Epidermal melanocyte (primary cell): ENCODE measurements around the gene NCEH1.
"Not testable (repeated sequence)": the region's sequence is repeated elsewhere in the genome, so short reads cannot be mapped to it uniquely, and the experiment has no call there.

ENCODE experiments used
- DNase-seq: peaks from one replicate; pipeline ENCODE4 v3.0.0; 2011; ENCODE audit warnings: low spot score; ENCODE audit not compliant: insufficient read length

The NCEH1 gene

DNA sequence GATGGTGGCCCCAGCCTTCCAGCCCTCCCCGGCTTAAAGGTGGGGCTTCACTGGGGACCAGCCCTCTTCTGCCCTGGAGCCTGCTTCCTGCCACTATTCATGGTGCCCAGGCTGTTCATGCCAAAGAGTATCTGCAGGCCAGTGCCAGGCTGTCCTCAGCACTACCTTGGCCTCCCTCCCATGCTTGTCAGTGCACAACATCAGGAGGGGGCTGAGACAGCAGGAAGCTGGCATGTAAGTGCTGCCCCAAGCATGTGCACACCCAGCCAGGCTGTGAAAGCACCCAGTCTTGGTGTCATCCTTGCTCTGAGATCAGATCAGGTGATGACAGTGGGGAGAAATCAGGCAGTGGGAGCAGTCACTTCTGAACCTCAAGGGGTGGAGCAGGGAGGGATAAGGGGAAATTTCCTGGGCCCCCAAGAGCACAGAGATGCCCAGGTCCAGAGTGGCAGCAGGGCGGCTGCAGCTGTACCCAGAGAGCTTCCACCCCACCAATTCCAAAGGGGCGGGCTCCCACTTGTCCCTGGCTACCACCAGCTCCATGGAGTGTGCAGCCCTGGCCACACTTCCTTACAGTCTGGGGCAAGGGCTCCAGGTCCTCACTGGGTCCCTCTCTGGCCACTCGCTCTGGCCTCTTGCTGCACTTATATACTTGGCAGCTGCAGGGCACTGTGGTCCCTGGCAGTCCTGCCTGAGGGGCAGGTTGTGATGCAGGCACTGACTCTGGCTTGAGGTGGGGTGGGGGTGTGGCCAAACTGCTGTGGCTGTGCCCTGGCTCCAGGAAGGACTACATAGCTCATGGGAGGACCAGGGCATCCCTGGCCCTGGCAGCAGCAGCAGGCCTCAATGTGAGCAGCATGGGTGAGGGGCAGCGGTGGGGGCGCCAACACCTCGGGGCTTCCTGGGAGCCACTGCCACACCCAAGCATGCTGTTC lies 96.3 kb downstream of the NCEH1 start:
- DNase-seq, result no peak

DNA sequence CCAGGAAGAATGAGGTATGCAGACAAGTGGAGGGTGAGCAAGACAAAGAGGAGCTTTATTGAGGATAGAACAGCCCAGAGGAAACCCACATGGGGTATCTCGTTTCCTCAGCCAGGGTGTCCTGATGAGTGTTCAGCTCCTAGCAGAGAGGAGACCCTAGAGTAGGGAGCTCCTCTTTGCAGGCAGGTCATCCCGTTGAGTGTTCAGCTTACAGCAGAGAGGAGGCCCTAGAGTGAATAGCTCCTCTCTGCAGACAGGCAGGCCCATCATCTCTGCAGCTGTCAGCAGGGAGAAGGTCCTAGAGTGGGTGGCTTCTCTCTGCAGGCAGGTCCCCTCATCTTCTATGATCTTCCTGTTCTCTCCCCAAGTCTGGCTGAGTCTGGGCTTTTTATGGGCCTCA lies 97.0 kb downstream of the NCEH1 start:
- no peak for DNase-seq

DNA sequence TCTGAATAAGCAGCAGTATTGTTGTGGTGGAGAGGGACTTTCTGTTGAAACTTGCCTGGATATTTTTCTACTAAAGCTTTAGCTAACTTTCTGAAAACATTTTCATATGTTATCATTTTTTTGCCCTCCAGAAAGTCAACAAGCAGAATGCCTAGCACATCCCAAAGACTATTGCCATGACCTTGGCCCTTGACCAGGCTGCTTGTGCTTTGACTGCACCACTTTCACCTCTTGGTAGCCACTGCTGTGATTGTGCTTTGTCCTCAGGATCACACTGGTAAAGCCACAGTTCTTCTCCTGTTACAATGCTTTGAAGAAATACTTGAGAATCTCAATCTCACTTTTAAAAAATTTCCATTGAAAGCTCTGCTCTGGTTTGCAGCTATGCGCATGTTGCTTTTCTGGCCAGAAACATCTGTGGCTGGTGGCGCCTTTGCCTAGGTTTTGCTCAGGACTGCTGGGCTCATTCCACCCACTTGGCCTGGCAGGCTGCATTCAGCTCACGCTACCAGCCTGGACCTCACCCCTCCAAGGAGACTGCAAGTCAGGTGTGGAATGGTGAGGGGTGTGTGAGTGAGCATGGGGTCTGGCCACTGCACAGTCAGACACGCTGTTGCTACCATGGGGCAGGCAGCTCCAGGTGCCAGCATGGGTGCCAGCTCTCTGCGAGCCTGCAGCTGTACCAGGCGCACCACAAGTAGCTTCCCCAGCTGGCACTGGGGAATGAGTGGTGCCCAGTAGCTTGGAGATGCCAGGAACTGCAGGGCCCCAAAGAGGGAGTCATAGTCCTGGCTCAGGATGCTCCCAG lies 97.8 kb downstream of the NCEH1 start:
- no peak for DNase-seq

DNA sequence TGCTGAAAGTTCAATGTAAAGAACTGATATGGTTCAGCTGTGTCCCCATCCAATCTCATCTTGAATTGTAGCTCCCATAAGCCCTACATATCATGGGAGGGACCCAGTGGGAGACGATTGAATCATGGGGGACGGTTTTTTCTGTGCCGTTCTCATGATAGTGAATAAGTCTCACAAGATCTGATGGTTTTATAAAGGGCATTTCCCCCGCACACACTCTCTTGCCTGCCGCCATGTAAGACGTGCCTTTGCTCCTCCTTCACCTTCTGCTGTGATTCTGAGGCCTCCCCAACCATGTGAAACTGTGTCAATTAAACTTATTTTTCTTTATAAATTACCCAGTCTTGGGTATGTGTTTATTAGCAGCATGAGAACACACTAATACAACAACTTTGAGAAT lies 101.1 kb downstream of the NCEH1 start:
- DNase-seq, result no peak

DNA sequence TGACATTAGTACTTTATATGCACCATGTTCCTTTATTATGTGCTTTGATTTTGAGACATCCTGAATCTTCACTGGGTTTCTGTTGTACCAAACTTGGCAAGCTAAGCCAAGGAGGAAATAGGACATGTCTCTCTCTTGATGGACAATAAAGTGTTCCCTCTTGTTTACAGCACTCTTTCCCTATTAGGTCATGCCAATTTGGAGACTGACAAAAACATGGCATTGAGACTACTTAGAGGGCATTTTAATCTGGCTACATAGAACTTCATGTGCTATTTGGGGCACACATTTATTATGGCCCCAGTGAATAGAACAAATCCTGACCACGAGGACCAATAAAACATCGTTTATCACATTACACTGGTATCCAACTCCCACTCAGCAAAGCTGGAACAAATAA lies 102.3 kb downstream of the NCEH1 start:
- DNase-seq, result no peak

DNA sequence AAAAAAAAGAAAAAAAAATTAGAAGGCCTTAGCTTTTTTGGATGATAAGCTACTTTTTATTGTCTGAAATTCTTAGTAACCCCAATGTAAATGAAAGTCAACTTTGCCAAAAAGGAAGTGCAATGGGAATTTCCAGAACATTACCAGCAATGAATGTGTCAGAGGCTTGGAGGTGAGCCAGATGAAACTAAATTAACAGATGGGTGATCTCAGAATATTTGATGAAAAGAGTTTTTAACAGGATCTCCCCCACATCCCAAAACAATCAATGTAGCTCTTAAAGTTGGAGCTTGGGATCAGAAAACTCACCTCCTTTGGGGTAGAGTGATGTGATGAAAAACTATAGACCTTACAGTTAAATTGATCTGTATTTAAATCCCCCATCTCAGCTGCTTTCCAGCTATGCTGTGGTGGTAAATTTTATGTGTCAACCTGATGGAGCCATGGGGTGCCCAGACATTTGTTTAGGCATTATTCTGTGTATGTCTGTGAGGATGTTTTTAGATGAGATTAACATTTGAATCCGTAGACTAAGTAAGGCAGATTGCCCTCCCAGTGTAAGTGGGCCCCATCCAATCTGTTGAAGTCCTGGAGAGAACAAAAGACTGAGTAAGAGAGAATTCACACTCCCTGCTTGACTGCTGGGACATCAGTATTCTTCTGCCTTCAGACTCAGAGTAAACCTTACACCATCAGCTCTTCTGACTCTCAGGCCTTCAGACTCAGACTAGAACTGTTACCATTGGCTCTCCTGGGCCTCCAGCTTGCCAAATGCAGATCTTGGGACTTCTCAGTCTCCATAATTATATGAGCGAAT lies 103.4 kb downstream of the NCEH1 start:
- DNase-seq, result no peak

DNA sequence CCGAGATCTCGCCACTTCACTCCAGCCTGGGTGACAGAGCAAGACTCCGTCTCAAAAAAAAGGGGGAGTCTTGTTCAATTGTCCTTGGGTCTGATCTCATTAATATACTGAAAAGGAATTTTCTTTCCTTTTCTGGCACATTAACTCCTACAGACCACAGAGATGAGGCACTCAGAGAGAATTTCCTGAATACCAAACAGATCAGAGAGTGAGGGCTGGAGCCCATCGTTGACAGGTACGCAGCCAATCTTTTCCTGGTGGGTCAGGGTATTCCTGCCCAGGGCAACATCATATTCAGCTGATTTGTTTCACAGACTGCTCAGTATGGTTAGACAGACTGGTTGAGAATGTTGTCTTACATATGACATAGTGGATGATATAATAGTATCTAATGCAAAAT lies 104.8 kb downstream of the NCEH1 start:
- no peak for DNase-seq

DNA sequence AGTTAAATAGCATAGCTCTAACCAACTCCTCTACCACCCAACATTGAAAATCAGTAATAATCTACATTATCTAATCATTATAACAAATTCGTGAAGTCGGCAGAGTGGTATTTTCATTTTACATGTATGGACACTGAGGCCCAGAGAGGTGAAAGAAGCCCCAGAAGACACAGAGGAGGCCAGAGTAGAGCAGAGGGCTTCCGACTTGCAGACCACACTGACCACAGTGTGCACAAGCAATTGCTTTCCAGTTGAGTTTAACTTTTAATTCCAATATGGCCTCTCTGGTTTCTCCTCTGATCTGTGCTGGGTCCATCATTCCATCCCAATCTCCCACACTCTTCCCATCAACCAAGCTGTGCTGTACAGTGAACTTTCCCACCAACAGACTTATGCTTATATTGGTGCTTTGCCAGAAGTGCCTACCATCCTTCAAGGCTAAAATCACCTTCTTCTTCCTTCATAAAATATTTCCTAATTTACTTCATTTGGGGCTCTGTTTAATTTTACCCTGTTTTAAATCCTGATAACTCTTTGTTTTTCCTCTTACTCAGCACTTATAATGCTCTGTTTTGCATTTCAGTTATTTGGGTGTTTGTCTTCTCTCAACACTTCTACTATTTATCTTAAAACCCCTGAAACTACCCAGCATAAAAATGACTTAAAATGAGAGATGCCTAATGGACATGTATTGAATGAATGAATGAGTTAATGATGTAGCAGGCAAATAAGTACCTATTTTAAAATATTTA lies 105.8 kb downstream of the NCEH1 start:
- no peak for DNase-seq

DNA sequence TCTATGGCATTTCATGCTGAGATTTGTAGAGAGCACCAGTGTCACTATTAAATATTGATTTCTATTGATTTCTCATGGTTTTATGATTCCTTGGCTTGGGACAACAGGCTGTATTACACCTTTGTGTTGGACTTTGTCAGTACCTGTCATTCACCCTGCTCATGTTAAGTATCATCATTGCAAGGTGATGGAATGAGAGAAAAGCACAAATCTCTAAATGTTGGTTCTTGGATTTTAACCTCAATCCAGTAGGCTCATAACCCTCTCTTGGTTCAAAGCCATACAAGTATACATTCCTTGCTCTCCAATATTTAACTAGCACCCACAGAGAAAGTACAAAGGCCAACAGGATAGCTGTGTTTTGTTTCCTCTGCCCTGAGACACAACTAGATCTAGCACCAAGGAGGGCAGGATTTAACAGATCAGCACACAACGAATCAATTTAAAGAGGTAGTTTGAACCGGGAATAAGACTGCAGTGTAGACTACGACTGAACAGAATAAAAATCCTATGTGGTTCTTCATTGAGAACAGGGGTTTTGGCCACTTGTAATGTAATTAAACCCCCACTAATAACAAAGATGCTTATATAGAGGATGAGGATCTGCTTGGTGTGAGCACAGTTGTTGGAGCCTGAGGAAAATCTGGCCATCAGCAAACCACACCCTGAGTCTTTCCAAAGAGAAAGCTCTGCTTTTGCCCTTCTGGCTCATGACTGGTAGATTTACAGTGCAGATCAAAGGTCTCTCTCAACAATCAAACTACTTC lies 109.6 kb downstream of the NCEH1 start:
- no peak for DNase-seq

DNA sequence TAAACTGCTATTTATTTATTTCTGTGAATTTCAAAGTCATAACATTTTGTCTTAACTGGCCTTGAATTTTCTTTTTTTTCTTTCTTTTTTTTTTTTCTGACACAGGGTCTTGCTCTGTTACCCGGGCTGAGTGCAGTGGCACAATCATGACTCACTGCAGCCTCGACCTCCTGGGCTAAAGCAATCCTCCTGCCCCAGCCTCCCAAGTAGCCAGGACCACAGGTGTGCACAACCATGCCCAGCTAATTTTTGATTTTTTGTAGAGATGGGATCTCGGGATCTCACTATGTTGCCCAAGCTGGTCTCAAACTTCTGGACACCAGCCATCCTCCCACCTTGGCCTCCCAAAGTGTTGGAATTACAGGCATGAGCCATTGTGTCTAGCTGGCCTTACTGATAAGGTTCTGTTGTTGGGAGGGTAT lies 110.2 kb downstream of the NCEH1 start:
- DNase-seq, result no peak

DNA sequence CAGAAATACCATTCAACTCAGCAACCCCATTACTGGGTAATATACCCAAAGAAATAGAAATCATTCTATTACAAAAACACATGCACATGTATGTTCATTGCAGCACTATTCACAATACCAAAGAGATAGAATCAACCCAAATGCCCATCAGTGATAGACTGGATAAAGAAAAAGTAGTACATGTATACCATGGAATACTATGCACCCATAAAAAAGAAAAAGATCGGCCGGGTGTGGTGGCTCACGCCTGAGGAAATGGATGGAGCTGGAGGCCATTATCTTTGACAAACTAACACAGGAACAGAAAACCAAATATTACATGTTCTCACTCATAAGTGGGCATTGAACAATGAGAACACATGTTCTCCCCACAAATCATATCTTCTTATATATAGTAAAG lies 112.0 kb downstream of the NCEH1 start:
- DNase-seq, result no peak

DNA sequence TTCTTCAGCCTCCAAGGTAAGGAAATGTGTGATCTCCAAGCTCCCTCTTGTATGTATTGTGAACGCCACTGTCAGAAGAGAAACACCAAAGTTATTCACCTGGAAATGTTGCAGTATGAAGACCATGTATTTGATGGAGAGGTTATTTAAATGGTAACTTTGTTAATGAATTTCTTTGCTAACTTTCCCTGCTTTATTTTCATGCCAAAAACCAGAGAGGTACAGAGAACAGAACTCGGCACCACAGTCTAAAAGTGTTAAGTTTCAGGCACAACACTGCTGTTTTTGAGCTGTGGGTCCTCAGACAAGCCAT lies 114.5 kb downstream of the NCEH1 start:
- DNase-seq, result no peak

DNA sequence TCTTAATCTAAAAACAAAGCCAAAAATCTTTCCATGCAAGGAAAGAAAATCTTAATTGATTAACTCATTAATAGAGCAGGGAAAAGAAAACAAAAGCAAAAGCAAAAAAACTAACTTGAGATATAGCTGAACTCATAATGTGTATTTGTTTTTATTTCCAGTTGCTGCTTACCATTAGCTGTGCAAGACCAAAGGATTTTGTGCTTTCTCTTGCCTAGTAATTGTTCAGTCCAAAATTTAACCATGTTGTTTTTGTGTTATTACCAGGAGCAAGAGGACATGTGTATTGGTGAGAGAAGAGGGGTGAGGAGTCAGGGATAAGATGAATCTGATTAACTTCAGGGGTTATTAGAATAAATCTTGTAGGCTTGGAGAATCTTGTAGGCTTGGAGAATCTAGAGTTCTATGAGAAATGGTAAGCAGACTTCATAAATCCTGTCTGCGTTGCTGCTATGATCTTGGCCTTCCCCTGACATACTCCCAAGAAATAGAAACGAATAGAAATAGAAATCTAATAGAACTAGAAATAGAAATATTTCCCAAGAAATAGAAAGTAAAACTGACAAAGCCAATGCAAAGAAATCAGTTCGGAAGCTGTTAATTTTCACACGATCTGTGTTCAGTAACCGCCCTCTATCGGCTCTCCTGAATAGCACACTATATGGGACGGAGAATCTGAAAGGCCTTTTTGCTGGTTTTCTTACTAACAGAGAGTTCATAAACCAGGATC lies 115.0 kb downstream of the NCEH1 start:
- peak; percentile 43 for DNase-seq

DNA sequence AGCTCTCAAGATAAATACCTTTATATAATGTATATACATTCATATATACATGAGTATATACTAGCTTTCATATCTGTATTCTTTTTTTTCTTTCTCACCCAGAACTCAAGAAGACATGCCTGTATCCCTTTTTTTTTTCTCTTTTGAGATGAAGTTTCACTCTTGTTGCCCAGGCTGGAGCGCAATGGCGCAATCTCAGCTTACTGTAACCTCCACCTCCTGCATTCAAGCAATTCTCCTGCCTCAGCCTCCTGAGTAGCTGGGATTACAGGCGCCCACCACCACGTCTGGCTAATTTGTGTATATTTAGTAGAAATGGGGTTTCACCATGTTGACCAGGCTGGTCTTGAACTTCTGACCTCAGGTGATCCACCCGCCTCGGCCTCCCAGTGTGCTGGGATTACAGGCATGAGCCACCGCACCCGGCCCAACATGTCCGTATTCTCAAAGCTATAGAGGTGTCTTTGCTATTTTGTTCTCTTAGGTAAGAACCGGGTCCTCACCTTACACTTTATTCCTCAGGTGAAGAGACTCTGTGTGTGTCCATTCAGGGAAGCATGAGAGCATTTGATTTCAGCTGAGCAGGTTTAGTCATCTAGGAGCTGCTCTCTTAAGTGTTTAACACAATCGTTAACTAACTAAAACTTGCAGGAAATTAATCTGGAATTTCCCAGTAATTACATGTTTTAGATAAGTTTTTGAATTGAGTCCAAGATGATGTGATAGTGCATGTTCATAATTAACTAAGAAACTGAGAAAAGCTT lies 115.8 kb downstream of the NCEH1 start:
- DNase-seq, result not testable (repeated sequence)

DNA sequence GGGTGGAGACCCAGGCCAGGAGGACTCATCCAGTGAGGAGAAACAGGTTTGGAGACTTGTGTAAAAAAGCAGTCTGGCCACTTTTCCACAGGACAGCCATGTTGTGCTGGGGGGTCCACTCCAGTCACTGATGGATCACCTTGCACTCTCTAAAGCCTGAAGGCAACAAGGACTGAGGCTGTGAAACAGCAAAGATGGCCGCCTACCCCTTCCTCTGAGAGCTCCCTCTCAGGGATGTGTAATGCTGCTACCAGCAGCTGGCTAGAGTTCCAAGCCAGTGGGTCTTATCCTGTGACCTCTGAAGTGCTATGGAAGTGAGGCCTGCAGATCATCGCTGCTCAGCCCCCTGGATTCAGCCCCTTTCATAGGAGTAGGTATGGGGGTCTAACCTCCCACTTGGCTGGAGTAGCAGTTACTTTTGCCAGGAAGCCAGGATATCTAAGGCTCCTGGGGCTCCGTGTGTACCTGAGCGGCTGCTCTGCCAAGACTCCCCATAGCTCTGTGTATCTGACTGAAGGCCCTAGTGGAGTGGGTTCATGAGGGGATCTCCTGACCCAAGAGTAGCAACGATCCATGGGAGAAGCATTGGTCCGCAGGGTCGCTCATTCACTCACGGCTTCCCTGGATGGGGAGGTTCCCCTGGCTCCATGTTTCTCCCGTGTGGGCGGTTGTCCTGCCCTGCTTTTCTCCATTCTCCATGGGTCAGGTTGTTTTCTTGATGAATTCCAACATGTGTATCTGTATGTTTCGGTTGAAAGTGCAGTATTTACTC lies 117.8 kb downstream of the NCEH1 start:
- DNase-seq, result no peak

DNA sequence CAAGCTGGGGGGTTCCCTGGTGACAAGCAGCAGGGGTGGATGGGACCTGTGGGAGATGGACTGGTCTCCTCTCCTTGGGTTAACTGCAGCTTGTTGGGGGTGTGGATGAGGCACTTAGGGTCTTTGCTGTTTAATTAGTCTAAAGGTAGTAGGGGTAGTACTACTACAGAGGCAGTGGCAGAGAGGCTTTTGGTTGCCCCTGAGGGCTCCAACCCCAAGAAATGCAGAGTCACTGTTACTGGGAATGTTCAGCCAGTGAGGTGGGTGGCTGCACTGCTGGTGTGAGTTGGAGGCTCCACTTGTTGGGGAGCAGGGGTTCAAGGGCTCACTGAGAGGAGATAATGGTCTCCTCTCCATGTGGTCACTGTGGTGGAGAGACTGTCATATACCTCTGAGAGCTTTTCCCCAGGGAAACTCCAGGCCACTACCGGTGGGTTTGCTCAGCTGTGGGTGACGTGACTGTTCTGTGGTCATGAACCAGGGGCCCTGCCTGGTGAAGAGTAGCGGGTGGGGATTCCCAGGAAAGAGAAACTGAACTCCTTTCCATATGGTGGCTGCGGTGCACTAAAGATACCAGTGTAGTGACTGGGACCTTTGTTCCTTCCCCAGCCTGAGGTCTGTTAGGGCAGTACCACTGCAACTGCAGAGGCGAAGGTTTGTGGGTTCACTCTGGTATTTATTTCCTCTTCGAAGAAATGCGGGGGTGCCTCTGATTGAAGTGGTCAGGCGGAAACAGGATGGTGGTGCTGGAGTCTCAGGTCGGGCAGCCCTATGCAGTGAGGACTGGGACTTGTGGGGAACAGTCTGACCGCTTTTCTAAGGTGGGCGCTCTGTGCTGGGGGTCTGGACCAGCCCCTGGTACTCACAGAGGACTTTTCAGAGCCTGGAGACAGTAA lies 118.7 kb downstream of the NCEH1 start:
- no peak for DNase-seq

DNA sequence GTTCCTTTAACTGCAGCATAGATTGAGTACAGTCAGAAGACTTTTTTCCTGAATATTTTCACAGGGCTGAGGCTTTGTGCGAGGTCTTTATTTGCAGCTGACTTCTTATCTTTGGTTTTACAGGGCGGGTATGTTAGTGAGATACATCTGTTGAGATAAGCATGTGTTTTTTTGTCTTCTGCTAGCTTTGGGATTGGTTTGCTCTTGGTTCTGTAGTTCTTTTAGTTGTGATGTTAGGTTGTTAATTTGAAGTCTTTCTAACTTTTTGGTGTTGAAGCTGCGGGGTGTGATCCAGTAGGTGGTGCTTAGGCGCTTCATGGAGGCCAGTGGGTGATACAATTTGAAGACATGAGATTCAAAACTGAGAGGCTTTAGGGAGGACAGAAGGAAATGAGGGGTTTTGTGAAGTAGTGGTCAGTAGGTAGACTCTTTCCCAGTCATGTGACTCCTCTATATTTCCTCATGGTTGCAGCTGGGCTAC lies 119.7 kb downstream of the NCEH1 start:
- DNase-seq, result no peak
